Uterus (tissue), 2 donors: Measurements from ENCODE around the gene SLC6A6.

Experiments
- CTCF ChIP-seq, 4 experiments: fragments of 200-600 bp in 2 of 4; fragments of 450-650 bp in 2 of 4; sonication (generic) in 2 of 4; IDR thresholded peaks; one replicate each; pipeline ENCODE4 v1.5.1; 2016 to 2019; ENCODE audit warnings: antibody characterized with exemption in 4 of 4, mild to moderate bottlenecking in 2 of 4, moderate library complexity in 1 of 4
- POLR2A ChIP-seq, 2 donors: fragments of 450-650 bp; IDR thresholded peaks; one replicate each; pipeline ENCODE4 v1.6.1; 2016; ENCODE audit warnings: antibody characterized with exemption in 2 of 2, mild to moderate bottlenecking in 1 of 2, moderate library complexity in 1 of 2

- TF ChIP-seq POLR2A (IDR thresholded peaks at IDR 0.05) (no peak), CTCF (IDR thresholded peaks at IDR 0.05) (no peak)
These were observed 114.4 kb downstream of the SLC6A6 start for GRCh38 chr3:14516738-14517345.
